A673 (cell line): Measurements from ENCODE around the gene URAD.

Source experiments
- CTCF ChIP-seq: fragments of 300-800, 200-600 bp; sonication (generic); conservative IDR thresholded peaks from 2 replicates; pipeline ENCODE4 v1.5.1; 2017; ENCODE audit warnings: low read depth, mild to moderate bottlenecking, antibody characterized with exemption, low read length, moderate library complexity, mixed read lengths
- EZH2 ChIP-seq: fragments of 200-600 bp; sonication (generic); IDR thresholded peaks from 2 replicates; pipeline ENCODE4 v1.6.1; 2017; ENCODE audit warnings: borderline replicate concordance, low read depth, mild to moderate bottlenecking, mixed read lengths, antibody characterized with exemption, low read length; ENCODE audit not compliant: poor library complexity, severe bottlenecking

GRCh38 chr13:28013482-28013881 lies 25.0 kb upstream of the URAD start:
- TF ChIP-seq CTCF = no peak
- TF ChIP-seq EZH2 = no peak
